Osteocyte (in vitro differentiated cells): ENCODE data around the gene FRAT2. TPM values are rescaled to one million over a fixed set of nuclear protein-coding genes. Genes with fewer than 3 reads are reported as not detected.

ENCODE experiments used
- DNase-seq: peaks from one replicate; pipeline ENCODE4 v3.0.0; 2021; ENCODE audit warnings: mixed read lengths; ENCODE audit not compliant: unreplicated experiment; ENCODE audit errors: extremely low spot score
- H3K27ac Mint-ChIP-seq: one replicate; pipeline ENCODE4 v1.8.0; 2021; ENCODE audit warnings: mild to moderate bottlenecking, mixed read lengths; ENCODE audit not compliant: unreplicated experiment
- H3K27me3 Mint-ChIP-seq: one replicate; pipeline ENCODE4 v1.8.0; 2021; ENCODE audit warnings: mixed read lengths; ENCODE audit not compliant: unreplicated experiment
- H3K36me3 Mint-ChIP-seq: one replicate; pipeline ENCODE4 v1.8.0; 2021; ENCODE audit warnings: mixed read lengths; ENCODE audit not compliant: unreplicated experiment
- H3K4me1 Mint-ChIP-seq: one replicate; pipeline ENCODE4 v1.8.0; 2021; ENCODE audit warnings: mixed read lengths; ENCODE audit not compliant: unreplicated experiment
- H3K4me3 Mint-ChIP-seq: one replicate; pipeline ENCODE4 v1.8.0; 2021; ENCODE audit warnings: mild to moderate bottlenecking, moderate library complexity, mixed read lengths; ENCODE audit not compliant: unreplicated experiment
- H3K9me3 Mint-ChIP-seq: one replicate; pipeline ENCODE4 v1.8.0; 2021; ENCODE audit warnings: mixed read lengths; ENCODE audit not compliant: unreplicated experiment
- total RNA-seq: library from RNA; stranded (reverse); gene quantifications from 2 replicates; pipeline ENCODE4 v1.2.1, GENCODE V29; 2021
- TF ChIP-seq, protein P1 (sequence below): fragments of 200-600 bp; sonication (generic); IDR thresholded peaks from 2 replicates; pipeline ENCODE4 v1.5.0; 2021; ENCODE audit warnings: antibody characterized with exemption, mild to moderate bottlenecking, moderate library complexity

The FRAT2 gene
- total RNA-seq, 1 donor from 2014 or later: 8.0 TPM

DNA sequence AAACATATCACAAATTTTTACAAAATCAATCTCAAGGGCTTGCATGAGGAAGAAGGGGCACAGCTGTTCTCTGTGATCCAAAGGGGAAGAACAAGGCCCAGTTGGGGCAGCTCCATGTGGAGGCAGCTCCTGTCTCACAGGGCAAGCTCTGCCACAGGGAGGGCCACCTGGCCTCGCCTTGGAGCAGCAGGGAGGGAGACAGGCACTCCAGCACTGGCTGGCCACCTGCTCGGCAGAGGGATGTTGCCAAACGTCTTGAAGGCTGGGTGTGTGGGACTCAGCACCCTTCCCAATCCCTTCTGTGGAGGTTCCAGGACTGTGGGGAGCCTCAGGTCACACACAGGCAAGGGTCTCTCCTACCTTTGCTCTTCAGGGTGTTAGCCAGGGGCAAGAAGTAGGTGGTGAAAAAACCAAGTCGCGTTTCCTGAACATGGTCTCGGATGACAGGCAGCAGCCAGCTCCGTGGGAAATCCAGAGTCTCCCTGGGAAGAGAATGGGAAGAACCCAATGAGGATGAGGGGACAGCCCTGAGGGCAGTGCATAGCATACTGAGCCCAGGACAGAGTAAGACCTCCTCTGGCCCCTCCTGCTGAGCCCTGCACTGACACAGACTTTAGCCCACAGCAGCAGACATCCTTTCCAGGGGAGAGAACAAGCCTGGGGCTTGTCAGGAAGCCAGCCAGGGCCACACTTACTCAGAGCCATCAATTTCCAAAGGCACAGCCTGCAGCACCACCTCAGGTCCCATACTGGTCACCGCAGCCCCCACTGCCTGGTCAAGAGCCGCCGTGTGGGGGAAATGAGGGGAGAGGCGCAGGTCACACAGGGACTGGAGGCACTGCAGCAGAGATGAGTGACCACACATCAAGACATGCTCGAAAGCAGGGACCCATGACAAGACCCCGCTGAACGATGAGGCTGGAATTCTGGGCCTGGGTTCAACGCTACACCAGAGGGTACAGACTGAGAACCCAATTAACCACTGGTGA is 44.7 kb upstream of the FRAT2 start:
- no peak for DNase-seq
- no peak overlapping the region for H3K4me3 Mint-ChIP-seq
- no peaks in the 10 kb centered on the region for H3K4me1 Mint-ChIP-seq
- H3K27ac Mint-ChIP-seq: no peak overlapping the region
- no peaks in the 10 kb centered on the region for H3K9me3 Mint-ChIP-seq
- H3K27me3 Mint-ChIP-seq: no peaks in the 10 kb centered on the region
- no peaks in the 10 kb centered on the region for H3K36me3 Mint-ChIP-seq
- TF ChIP-seq, protein P1, sequence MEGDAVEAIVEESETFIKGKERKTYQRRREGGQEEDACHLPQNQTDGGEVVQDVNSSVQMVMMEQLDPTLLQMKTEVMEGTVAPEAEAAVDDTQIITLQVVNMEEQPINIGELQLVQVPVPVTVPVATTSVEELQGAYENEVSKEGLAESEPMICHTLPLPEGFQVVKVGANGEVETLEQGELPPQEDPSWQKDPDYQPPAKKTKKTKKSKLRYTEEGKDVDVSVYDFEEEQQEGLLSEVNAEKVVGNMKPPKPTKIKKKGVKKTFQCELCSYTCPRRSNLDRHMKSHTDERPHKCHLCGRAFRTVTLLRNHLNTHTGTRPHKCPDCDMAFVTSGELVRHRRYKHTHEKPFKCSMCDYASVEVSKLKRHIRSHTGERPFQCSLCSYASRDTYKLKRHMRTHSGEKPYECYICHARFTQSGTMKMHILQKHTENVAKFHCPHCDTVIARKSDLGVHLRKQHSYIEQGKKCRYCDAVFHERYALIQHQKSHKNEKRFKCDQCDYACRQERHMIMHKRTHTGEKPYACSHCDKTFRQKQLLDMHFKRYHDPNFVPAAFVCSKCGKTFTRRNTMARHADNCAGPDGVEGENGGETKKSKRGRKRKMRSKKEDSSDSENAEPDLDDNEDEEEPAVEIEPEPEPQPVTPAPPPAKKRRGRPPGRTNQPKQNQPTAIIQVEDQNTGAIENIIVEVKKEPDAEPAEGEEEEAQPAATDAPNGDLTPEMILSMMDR: no peak

GRCh38 chr10:97376413-97376812 is 41.9 kb upstream of the FRAT2 start:
- no peak overlapping the region for H3K27ac Mint-ChIP-seq
- H3K9me3 Mint-ChIP-seq: no peaks in the 10 kb centered on the region
- TF ChIP-seq, protein P1: no peak

GRCh38 chr10:97373456-97373855 is 38.9 kb upstream of the FRAT2 start:
- H3K27me3 Mint-ChIP-seq: no peaks in the 10 kb centered on the region
- TF ChIP-seq, protein P1: no peak
- no peak overlapping the region for H3K4me3 Mint-ChIP-seq
- no peak for DNase-seq
- H3K36me3 Mint-ChIP-seq: peaks cover 19% of the 10 kb centered on the region
- H3K4me1 Mint-ChIP-seq: no peaks in the 10 kb centered on the region
- H3K9me3 Mint-ChIP-seq: no peaks in the 10 kb centered on the region
- no peak overlapping the region for H3K27ac Mint-ChIP-seq

More at GRCh38 chr10:97376413-97376812, 41.9 kb upstream of the FRAT2 start:
- no peak overlapping the region for H3K4me3 Mint-ChIP-seq
- H3K36me3 Mint-ChIP-seq: peaks cover 9% of the 10 kb centered on the region
- DNase-seq: no peak
- H3K27me3 Mint-ChIP-seq: no peaks in the 10 kb centered on the region
- no peaks in the 10 kb centered on the region for H3K4me1 Mint-ChIP-seq

DNA sequence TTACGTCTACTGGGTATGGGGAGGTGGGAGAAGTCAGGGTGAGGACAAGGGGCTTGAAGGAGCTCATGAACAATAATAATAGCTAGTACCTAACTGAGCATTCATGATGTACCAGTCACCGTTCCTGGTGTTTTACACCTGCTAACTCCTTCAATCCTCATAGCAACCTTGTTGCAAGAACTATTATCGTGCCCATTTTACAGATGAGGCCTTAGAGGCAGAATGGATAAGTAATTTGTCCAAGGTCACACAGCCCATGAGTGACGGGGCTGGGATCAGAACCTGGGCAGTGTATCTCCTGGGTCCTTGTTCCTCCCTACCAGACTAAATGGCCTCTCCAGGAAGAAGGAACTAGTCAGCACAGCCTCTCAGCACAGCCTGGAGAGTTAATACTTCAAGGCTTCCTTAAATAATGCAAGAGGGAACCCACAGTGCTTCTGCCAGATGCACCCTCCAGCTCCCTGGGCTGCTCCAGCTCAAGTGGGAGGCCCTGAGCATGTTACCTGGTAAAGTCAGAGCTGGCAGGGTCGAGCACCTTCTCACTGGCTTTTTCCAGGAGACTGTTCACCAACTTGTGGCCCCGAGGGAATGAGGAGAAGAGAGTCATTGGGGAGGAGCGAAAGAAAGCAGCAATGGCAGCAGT is 37.8 kb upstream of the FRAT2 start:
- Mint-ChIP-seq H3K9me3 (no peaks in the 10 kb centered on the region), H3K4me3 (no peak overlapping the region), H3K4me1 (no peaks in the 10 kb centered on the region), H3K36me3 (peaks cover 21% of the 10 kb centered on the region), H3K27ac (no peak overlapping the region), H3K27me3 (no peaks in the 10 kb centered on the region)
- TF ChIP-seq, protein P1: no peak
- no peak for DNase-seq

GRCh38 chr10:97371696-97372095 is 37.2 kb upstream of the FRAT2 start:
- peaks cover 21% of the 10 kb centered on the region for H3K36me3 Mint-ChIP-seq
- no peaks in the 10 kb centered on the region for H3K4me1 Mint-ChIP-seq
- no peak for DNase-seq
- no peak overlapping the region for H3K27ac Mint-ChIP-seq
- H3K27me3 Mint-ChIP-seq: no peaks in the 10 kb centered on the region
- H3K9me3 Mint-ChIP-seq: no peaks in the 10 kb centered on the region
- TF ChIP-seq, protein P1: no peak
- H3K4me3 Mint-ChIP-seq: no peak overlapping the region
